HEK293 (cell line): ENCODE results near the gene ACTL8.

ENCODE experiments used
- CTCF ChIA-PET: fragments of 350-600 bp; formaldehyde crosslinking; extraction: SDS; loops from one replicate; lab custom pipeline; 2021; ENCODE audit warnings: antibody characterized with exemption; lab: Yijun Ruan, JAX
- POLR2A ChIA-PET: fragments of 300-600 bp; formaldehyde crosslinking; extraction: SDS; loops from one replicate; lab custom pipeline; 2020; ENCODE audit warnings: antibody characterized with exemption, inconsistent platforms; lab: Yijun Ruan, JAX
- H3K27ac ChIP-seq: fragments of 200-500 bp; sonication (Bioruptor generic); 2 replicates; pipeline ENCODE4 v1.5.1; 2014; ENCODE audit warnings: low read depth, low read length, control low read depth, inconsistent platforms; ENCODE audit errors: extremely low read depth
- H3K36me3 ChIP-seq, 2 experiments: fragments of 200-500 bp in 1 of 2; sonication (Bioruptor generic) in 1 of 2; 1 replicate in 1 of 2; 2 replicates in 1 of 2; pipeline ENCODE4 v1.5.1; 2014 to 2017; ENCODE audit warnings: inconsistent platforms in 2 of 2, low read length in 2 of 2; ENCODE audit not compliant: control insufficient read depth in 2 of 2, insufficient read depth in 1 of 2
- H3K4me1 ChIP-seq: fragments of 200-500 bp; sonication (Bioruptor generic); 2 replicates; pipeline ENCODE4 v1.5.1; 2014; ENCODE audit warnings: mild to moderate bottlenecking, low read length, inconsistent platforms; ENCODE audit not compliant: control insufficient read depth, insufficient read depth
- H3K4me3 ChIP-seq: 2 replicates; pipeline ENCODE4 v1.5.1; 2011; ENCODE audit warnings: low read depth, mild to moderate bottlenecking, control low read depth, low read length, moderate library complexity
- H3K9me3 ChIP-seq: fragments of 200-500 bp; sonication (Bioruptor generic); 2 replicates; pipeline ENCODE4 v1.5.1; 2014; ENCODE audit warnings: low read depth, low read length, inconsistent platforms; ENCODE audit not compliant: control insufficient read depth, insufficient read depth
- AEBP2 ChIP-seq: fragments of 450-650 bp; formaldehyde crosslinking; IDR thresholded peaks from 2 replicates; pipeline ENCODE4 v1.5.1; 2016; ENCODE audit warnings: missing biosample characterization, missing genetic modification characterization, borderline replicate concordance
- ELK4 ChIP-seq: IDR thresholded peaks from 2 replicates; pipeline ENCODE4 v1.6.1; 2011; ENCODE audit warnings: mild to moderate bottlenecking, low read depth, low read length, borderline replicate concordance
- INSM2 ChIP-seq: fragments of 450-650 bp; formaldehyde crosslinking; IDR thresholded peaks from 2 replicates; pipeline ENCODE4 v1.5.1; 2016; ENCODE audit warnings: missing biosample characterization, missing genetic modification characterization
- KLF9 ChIP-seq: fragments of 450-650 bp; formaldehyde crosslinking; IDR thresholded peaks from 2 replicates; pipeline ENCODE4 v1.5.1; 2016; ENCODE audit warnings: missing biosample characterization, missing genetic modification characterization, low read depth
- PRDM1 ChIP-seq: fragments of 450-650 bp; formaldehyde crosslinking; IDR thresholded peaks from 2 replicates; pipeline ENCODE4; 2016; ENCODE audit warnings: missing biosample characterization, missing genetic modification characterization
- SP2 ChIP-seq: fragments of 450-650 bp; formaldehyde crosslinking; IDR thresholded peaks from 2 replicates; pipeline ENCODE4 v1.5.1; 2016; ENCODE audit warnings: missing biosample characterization, missing genetic modification characterization
- WT1 ChIP-seq: fragments of 450-650 bp; formaldehyde crosslinking; IDR thresholded peaks from 2 replicates; pipeline ENCODE4 v1.5.1; 2016; ENCODE audit warnings: missing biosample characterization, missing genetic modification characterization
- YY2 ChIP-seq: fragments of 450-650 bp; formaldehyde crosslinking; IDR thresholded peaks from 2 replicates; pipeline ENCODE4 v1.5.1; 2016; ENCODE audit warnings: missing biosample characterization, missing genetic modification characterization
- ZBTB17 ChIP-seq: fragments of 450-650 bp; formaldehyde crosslinking; IDR thresholded peaks from 2 replicates; pipeline ENCODE4 v1.5.1; 2016; ENCODE audit warnings: missing biosample characterization, missing genetic modification characterization
- ZBTB20 ChIP-seq: fragments of 450-650 bp; formaldehyde crosslinking; IDR thresholded peaks from 2 replicates; pipeline ENCODE4 v1.5.1; 2016; ENCODE audit warnings: missing biosample characterization, missing genetic modification characterization
- ZBTB48 ChIP-seq: fragments of 450-650 bp; formaldehyde crosslinking; IDR thresholded peaks from 2 replicates; pipeline ENCODE4 v1.5.1; 2016; ENCODE audit warnings: missing biosample characterization, missing genetic modification characterization
- ZEB2 ChIP-seq: fragments of 450-650 bp; formaldehyde crosslinking; IDR thresholded peaks from 2 replicates; pipeline ENCODE4 v1.5.1; 2016; ENCODE audit warnings: missing biosample characterization, missing genetic modification characterization
- ZFP69B ChIP-seq: fragments of 450-650 bp; formaldehyde crosslinking; IDR thresholded peaks from 2 replicates; pipeline ENCODE4 v1.5.1; 2016; ENCODE audit warnings: missing biosample characterization, missing genetic modification characterization
- ZNF114 ChIP-seq: fragments of 450-650 bp; formaldehyde crosslinking; IDR thresholded peaks from 2 replicates; pipeline ENCODE4 v1.5.0; 2017; ENCODE audit warnings: missing biosample characterization, missing genetic modification characterization
- ZNF148 ChIP-seq: fragments of 450-650 bp; formaldehyde crosslinking; IDR thresholded peaks from 2 replicates; pipeline ENCODE4 v1.5.0; 2017; ENCODE audit warnings: missing biosample characterization, missing genetic modification characterization, borderline replicate concordance
- ZNF354C ChIP-seq: fragments of 450-650 bp; formaldehyde crosslinking; IDR thresholded peaks from 2 replicates; pipeline ENCODE4 v1.5.1; 2016; ENCODE audit warnings: missing biosample characterization, missing genetic modification characterization, low read depth, borderline replicate concordance
- ZNF362 ChIP-seq: fragments of 450-650 bp; formaldehyde crosslinking; IDR thresholded peaks from 2 replicates; pipeline ENCODE4 v1.5.1; 2016; ENCODE audit warnings: missing biosample characterization, missing genetic modification characterization
- ZNF37A ChIP-seq: fragments of 450-650 bp; IDR thresholded peaks from 2 replicates; pipeline ENCODE4 v1.5.1; 2018; ENCODE audit warnings: missing biosample characterization, missing genetic modification characterization
- ZNF513 ChIP-seq: fragments of 450-650 bp; IDR thresholded peaks from 2 replicates; pipeline ENCODE4 v1.5.1; 2018; ENCODE audit warnings: missing biosample characterization, missing genetic modification characterization
- ZNF529 ChIP-seq: fragments of 450-650 bp; formaldehyde crosslinking; IDR thresholded peaks from 2 replicates; pipeline ENCODE4 v1.5.1; 2017; ENCODE audit warnings: missing genetic modification characterization, missing biosample characterization; ENCODE audit not compliant: insufficient replicate concordance
- ZNF645 ChIP-seq: fragments of 450-650 bp; formaldehyde crosslinking; IDR thresholded peaks from 2 replicates; pipeline ENCODE4; 2016; ENCODE audit warnings: missing biosample characterization, missing genetic modification characterization
- ZNF768 ChIP-seq: fragments of 450-650 bp; formaldehyde crosslinking; IDR thresholded peaks from 2 replicates; pipeline ENCODE4 v1.5.1; 2018; ENCODE audit warnings: missing biosample characterization, mild to moderate bottlenecking, missing genetic modification characterization
- ZSCAN4 ChIP-seq: fragments of 450-650 bp; formaldehyde crosslinking; IDR thresholded peaks from 2 replicates; pipeline ENCODE4 v1.5.1; 2017; ENCODE audit warnings: missing biosample characterization, missing genetic modification characterization

The ACTL8 gene

GRCh38 chr1:17820198-17820597 is 65.1 kb downstream of the ACTL8 start:
- H3K4me3 ChIP-seq = no peak overlapping the region
- POLR2A ChIA-PET = no interaction called here
- CTCF ChIA-PET = no interaction called here
- no peaks in the 10 kb centered on the region for H3K4me1 ChIP-seq
- H3K27ac ChIP-seq = no peak overlapping the region
- H3K9me3 ChIP-seq = no peaks in the 10 kb centered on the region; the same call in 1 of the 2 replicates
- TF ChIP-seq ZNF513 (tag by site-specific recombination) (no peak), ZNF362 (tag by site-specific recombination) (no peak), ZFP69B (tag by site-specific recombination) (no peak), ZNF148 (tag by site-specific recombination) (no peak), ZNF645 (tag by site-specific recombination) (no peak), SP2 (tag by site-specific recombination) (no peak), ZBTB17 (no peak), YY2 (no peak), WT1 (tag by site-specific recombination) (no peak), ZNF529 (tag by site-specific recombination) (no peak), ZNF354C (tag by site-specific recombination) (no peak), ZBTB48 (tag by site-specific recombination) (no peak), PRDM1 (tag by site-specific recombination) (no peak), ZNF37A (tag by site-specific recombination) (no peak), ZEB2 (tag by site-specific recombination) (no peak), ZNF768 (tag by site-specific recombination) (no peak), INSM2 (tag by site-specific recombination) (no peak)
- no peaks in the 10 kb centered on the region for H3K36me3 ChIP-seq

- Histone ChIP-seq H3K27ac (no peak overlapping the region), H3K4me1 (no peaks in the 10 kb centered on the region), H3K9me3 (no peaks in the 10 kb centered on the region), H3K36me3 (no peaks in the 10 kb centered on the region), H3K4me3 (no peak overlapping the region)
- TF ChIP-seq ZSCAN4 (tag by site-specific recombination) = no peak
- no peak for TF ChIP-seq ELK4
- no peak for TF ChIP-seq ZBTB20 (tag by site-specific recombination)
- no peak for TF ChIP-seq ZNF114 (tag by site-specific recombination)
- TF ChIP-seq KLF9 (tag by site-specific recombination) = no peak
- no peak for TF ChIP-seq AEBP2 (tag by site-specific recombination)
- ChIA-PET CTCF (interaction anchor here (0.9 kb wide), 1 partner anchor 161 kb away, joined by 3 read pairs; no protein-coding TSS in a partner anchor), POLR2A (no interaction called here)
These were observed 67.8 kb downstream of the ACTL8 start for GRCh38 chr1:17822741-17823426.
